Amygdala (tissue), 56 donors: ENCODE measurements around the gene FNDC3B.

Source experiments
- DNase-seq, 56 donors: peaks; one replicate each; lab custom pipeline; 2025; lab: John Stamatoyannopoulos, UW

Gene FNDC3B

GRCh38 chr3:172396400-172396799 is 357.0 kb downstream of the FNDC3B start:
- DNase-seq, result no peak

GRCh38 chr3:172397716-172398405 is 358.5 kb downstream of the FNDC3B start:
- DNase-seq, result no peak

- no peak for DNase-seq
These were observed 359.1 kb downstream of the FNDC3B start for GRCh38 chr3:172398484-172398883.

- no peak for DNase-seq
These were observed 362.7 kb downstream of the FNDC3B start for GRCh38 chr3:172402090-172402489.

GRCh38 chr3:172402892-172403643 is 363.7 kb downstream of the FNDC3B start:
- no peak for DNase-seq

GRCh38 chr3:172404237-172404962 is 365.0 kb downstream of the FNDC3B start:
- DNase-seq, result no peak

DNA sequence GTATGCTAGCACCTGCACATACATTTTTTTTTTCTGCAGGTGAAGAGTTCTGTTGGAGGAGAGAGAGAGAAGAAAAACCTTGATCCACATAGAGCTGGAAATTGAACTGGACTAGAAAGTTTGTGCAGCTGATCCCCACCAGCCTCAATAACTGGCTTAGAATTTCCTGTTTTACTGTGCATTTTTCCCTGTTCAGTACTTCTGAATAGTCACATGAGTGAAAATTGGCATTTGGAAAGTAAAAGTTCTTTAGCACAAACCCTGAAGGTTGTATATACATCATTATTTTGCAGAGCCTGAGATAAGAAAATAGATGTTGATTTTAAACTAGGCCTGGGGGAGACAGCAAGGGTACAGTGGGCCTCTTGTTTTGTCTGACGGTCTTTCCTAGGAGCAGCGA is 366.5 kb downstream of the FNDC3B start:
- no peak for DNase-seq

GRCh38 chr3:172407872-172408271 is 368.5 kb downstream of the FNDC3B start:
- DNase-seq, result no peak

DNA sequence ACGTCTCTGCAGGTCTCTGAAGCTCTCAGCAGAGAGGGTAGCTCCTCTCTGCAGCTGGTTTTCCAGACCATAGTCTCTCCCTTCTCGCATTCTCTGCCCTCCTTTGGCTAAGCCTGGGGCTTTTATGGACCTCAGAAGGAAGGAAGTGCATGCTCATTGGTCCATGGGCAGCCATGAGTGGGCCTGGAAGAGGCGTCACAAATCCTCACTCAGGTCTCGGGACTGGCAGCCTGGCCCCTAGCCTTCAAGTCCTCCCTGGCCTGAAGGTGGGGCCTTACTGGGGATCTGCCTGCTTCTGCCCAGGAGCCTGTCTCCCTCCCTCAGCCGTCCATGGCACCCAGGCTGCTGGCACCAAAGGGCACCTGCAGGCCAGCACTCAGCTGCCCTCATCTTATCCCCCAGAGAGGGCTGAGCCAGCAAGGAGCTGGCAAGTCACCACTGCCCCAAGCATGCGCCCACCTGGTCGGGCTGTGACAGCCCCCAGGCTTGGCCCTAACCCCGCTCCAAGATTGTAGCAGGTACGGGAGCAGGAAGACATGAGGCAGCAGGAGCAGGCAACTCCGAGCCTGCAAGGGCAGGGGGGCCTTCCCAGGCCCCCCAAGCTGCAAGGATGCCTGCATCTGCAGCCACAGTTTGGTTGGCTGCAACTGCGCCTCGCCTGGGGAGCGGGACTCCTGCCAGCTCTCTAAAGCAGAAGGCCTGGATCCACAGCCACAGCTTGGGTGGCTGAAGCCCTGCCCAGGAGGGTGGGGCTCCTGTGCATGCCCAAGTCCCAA is 371.5 kb downstream of the FNDC3B start:
- no peak for DNase-seq

GRCh38 chr3:172411478-172411947 is 372.1 kb downstream of the FNDC3B start:
- no peak for DNase-seq

DNA sequence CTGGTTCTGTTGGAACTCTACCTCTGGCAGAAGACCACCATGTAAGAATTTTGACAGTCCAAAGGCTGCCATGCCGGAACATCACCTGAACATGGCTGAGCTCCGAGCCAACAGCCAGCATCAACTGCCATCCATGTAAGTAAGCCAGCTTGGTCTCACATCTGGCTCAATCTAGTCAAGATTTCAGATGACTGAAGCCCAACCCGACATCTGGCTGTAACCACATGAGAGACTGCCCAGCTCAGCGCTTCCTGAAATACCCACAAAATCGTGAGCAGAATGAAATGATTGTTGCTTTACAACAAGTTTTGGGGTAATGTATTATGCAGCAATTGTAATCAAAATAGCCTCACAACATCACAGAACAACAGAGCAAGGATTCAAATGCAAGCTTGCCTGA is 375.9 kb downstream of the FNDC3B start:
- no peak for DNase-seq

DNA sequence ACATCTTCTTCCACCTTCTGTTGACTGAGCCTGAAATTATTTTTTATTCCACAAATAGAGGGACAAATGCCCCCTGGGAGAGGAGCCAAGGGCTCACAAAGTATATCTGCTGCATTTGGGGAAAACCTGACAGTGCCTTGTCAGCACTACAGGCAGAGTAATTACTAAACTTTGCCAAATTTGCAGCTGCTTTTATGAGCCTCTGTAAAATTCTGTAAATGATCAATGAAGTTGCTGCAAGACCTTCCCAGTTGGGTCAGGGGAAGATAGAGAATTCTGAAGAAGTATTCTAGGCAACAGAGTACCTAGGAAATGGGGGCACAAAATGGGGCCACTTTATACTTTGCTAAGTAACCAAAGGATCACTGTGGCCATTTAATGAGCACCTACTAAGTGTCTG is 398.3 kb downstream of the FNDC3B start:
- DNase-seq, result no peak

DNA sequence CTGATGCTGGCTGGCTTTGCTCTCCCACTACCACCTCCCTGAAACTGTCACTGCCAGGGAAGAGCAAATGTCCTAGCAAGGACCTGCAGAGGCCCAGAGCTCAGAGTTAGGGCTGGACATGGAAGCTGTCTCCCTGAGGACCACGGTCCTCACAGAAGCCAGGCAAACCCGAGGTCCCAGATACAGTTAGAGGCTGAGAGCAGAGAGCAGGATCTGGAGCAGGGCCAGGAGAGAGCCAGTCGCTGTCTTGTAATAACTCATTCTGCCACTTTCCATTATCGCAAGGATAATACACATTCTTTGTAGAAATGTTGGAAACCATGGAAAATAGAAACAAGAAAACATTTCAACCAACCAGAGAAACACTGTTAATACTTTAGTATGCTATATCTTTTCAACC is 398.8 kb downstream of the FNDC3B start:
- DNase-seq, result no peak

DNA sequence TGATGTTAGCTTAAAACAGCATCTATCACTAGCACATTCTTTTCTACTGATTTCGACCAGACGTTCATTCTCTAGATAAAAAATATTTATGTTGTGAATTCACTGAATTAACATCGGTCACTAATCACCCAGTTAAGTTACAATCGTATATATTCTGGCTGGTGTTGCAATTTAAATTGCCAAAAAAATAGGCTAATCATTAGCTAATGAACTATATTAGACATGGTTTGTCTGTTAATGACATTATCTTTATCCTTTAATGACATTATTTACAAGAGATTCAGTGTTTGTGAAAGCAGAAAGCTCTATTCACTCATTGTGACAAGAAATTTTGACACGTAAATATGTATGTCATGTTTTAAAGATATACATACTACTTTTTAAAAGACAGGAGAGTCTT is 402.2 kb downstream of the FNDC3B start:
- no peak for DNase-seq

DNA sequence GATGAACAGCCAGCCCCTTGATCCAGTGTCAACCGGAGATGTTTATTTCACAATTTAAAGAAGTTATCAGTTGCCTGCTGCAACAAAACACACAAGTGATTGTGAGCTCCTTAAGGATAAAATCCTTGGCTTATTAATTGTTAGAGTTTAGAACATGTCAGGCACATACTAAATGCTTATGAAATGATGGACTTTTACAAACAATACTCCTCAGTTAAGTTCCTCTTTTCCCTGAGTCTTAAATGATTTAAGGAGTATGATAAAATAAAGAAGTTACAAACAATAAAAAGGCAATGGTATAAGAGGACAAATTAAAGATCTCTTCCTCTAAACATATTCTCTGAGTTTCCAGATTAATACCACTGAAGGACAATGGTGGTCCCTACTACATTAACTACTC is 403.2 kb downstream of the FNDC3B start:
- DNase-seq, result no peak

- no peak for DNase-seq
These were observed 405.4 kb downstream of the FNDC3B start for GRCh38 chr3:172444821-172445220.

- no peak for DNase-seq
These were observed 406.8 kb downstream of the FNDC3B start for GRCh38 chr3:172446198-172446597.

DNA sequence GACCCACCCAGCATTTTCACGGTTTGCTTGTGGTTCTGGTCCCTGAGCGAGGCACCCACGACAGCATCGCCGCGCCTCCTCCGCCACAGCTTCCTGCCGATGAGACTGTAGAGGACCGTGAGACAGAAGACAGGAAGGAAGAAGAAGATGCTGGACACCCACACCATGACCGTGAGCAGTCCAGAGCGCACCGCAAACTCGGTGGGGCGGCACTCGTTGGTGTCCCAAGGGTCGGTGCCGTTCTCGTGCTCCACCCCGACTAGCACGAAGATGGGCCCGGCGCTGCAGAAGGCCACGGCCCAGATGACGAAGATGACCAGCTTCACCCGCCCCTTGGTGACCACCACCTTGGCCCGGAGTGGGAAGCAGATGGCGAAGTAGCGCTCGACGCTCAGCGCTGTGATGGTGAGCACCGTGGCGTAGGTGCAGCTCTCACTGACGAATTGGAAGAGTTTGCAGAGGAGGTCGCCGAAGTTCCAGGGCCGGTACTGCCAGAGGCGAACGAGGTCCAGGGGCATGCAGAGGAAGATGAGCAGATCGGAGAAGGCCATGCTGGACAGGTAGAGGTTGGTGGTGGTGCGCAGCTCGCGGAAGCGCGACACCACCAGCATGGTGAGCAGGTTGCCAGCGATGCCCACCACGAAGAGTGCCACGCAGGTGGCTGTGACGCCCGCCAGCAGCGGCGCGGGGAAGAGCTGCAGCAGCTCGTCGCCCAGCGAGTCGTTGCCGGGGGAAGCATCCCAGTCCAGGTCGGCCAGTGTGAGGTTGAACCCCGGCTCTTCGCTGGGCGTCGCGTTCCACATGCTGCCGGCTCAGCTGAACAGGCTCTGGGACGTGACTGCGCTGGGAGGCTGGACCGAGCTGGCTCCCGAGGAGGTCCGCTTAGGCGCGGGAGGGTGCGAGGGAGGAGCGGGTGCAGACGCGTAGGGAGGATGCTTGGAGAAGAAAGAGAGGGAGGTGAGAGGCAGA is 408.5 kb downstream of the FNDC3B start, which contains the start of gene GHSR:
Gene GHSR, minus strand, starts transcription at position 846 of the 969 bp plus-strand sequence. Its CDS starts 43 bp downstream, at position 803.
- DNase-seq, result peak in 1 of 56 donors; percentile 1
